Vagina (tissue), 2 donors: ENCODE results near the gene DNAH6.

ENCODE experiments used
- POLR2A ChIP-seq, 2 donors: fragments of 450-650 bp; IDR thresholded peaks; one replicate each; pipeline ENCODE4 v1.6.1; 2017; ENCODE audit warnings: antibody characterized with exemption in 2 of 2, mild to moderate bottlenecking in 2 of 2, moderate library complexity in 2 of 2
- TF ChIP-seq, protein P1 (sequence below), 3 experiments: fragments of 450-650 bp in 2 of 3; fragments of 200-600 bp in 1 of 3; sonication (generic) in 1 of 3; IDR thresholded peaks; one replicate each; pipeline ENCODE4 v1.5.1; 2017 to 2019; ENCODE audit warnings: antibody characterized with exemption in 3 of 3, mild to moderate bottlenecking in 2 of 3, moderate library complexity in 2 of 3

DNA sequence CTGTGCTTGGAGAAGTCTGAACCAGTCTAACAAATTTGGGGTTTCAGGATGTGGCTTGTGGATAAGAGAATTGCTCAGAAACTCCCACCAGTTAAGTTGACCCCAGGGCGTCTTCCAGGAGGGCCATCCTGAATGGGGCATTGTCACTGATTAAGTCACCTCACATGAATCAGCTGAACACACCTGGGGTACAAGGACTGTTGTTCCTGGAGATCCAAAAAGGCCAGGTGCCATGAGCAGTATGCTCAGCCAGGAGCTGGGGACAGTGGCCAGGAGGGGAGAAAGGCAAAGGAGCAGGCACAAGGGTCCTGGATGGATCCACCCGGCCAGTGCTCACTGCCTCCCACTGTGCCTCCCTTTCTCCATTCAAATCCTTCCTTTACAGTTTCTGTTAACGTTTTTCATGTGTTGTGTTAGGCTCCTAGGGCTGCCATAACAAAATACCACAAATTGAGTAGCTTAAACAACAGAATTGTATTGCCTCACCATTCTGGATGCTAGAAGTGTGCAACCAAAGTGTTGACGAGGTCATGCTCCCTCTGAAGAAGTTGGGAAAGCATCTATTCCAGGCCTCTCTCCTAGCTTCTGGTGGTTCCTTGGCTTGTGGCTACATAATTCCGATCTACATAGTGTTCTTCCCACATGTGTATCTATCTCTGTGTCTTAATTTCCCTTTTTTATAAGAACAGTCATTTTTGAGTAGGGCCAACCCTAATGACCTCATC is 331.2 kb downstream of the DNAH6 start:
- TF ChIP-seq POLR2A (IDR thresholded peaks at IDR 0.05) = no peak
- TF ChIP-seq, protein P1, sequence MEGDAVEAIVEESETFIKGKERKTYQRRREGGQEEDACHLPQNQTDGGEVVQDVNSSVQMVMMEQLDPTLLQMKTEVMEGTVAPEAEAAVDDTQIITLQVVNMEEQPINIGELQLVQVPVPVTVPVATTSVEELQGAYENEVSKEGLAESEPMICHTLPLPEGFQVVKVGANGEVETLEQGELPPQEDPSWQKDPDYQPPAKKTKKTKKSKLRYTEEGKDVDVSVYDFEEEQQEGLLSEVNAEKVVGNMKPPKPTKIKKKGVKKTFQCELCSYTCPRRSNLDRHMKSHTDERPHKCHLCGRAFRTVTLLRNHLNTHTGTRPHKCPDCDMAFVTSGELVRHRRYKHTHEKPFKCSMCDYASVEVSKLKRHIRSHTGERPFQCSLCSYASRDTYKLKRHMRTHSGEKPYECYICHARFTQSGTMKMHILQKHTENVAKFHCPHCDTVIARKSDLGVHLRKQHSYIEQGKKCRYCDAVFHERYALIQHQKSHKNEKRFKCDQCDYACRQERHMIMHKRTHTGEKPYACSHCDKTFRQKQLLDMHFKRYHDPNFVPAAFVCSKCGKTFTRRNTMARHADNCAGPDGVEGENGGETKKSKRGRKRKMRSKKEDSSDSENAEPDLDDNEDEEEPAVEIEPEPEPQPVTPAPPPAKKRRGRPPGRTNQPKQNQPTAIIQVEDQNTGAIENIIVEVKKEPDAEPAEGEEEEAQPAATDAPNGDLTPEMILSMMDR (IDR thresholded peaks at IDR 0.05) = no peak
